KBM-7 (cell line): Measurements from ENCODE around the gene C16orf90.
"Not testable (repeated sequence)": the region's sequence is repeated elsewhere in the genome, so short reads cannot be mapped to it uniquely, and the experiment has no call there.

Source experiments
- DNase-seq: peaks from one replicate; pipeline ENCODE4 v3.0.0-alpha.2; 2015
- in situ Hi-C: fragments of 300-500 bp; cut with MboI; formaldehyde crosslinking; loops from 2 replicates; pipeline ENCODE4 v1.14.3; 2020; ENCODE audit warnings: low sequenced_read_pairs, low pct_unique_long_range_greater_than_20kb, mixed read lengths

Gene C16orf90

DNA sequence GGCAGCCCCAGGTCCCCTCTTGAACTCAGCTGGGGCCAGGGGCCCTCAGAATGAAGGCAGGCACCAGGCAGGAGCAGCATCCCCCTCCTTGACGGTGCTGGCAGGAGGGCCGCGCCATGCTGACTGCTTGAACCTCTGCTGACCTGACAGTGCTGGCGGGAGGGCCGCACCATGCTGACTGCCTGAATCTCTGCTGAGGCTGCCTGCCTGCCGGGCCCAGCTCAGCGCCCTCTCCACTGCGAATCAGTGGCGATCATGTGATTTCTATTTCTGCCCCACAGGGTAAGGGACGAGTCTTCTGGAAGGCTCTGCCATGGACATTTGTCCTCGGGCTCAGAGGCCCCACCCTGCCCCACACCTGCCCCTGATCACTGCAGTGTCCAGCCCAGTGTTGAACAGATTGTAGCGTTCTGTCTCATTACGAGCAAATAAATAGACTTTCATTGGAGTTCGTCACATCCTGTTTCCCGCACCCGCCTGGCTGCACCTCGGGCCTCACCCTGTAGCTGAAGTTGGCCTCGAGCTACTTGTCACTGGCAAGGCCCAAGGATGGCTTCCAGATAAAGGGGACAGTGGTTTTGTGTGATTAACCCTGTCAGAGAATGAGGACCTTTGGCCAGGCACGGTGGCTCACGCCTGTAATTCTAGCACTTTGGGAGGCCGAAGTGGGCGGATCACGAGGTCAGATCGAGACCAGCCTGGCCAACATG, 8.6 kb downstream of the C16orf90 start:
- in situ Hi-C loops: no loop called here
- no peak for DNase-seq

GRCh38 chr16:3485821-3486505, 9.3 kb downstream of the C16orf90 start:
- no peak for DNase-seq
- in situ Hi-C loops: no loop called here

GRCh38 chr16:3485097-3485745, 10.1 kb downstream of the C16orf90 start:
- in situ Hi-C loops: no loop called here

DNA sequence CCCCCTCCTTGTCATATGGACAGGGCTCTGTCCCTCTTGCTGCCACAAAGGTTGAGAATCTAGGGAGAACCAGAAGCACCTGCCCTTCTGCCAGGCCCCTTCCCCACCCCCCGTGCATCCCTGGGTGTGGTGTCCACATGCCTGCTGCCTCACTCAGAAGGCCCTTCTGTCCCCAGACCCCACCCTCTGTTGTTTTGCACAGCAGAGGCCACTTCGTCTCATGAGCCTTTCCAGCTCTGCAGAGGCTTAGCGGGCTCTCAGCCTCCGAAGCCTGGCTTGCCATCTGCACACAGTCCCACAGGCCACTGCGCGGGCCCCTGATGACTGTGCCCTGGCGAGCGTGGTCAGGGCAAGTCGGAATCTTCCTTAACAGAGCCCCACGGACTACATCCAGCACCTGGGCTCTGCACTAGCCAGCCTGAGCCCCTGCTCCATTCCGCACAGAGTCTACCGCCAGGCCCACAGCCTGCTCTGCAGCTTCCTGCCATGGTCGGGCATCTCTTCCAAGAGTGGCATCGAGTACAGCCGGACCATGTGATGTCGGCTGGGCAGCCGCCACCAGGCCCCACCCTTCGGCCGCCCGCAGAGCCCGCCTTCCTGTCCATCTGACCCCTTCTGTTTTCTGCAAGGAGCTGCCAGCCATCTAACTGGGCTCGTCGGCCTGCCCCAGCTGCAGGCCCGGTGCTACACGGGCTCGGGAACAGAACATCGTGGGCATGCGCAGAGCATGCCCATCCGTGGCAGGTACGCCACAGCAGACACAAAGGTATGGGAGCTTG, 10.8 kb downstream of the C16orf90 start:
- in situ Hi-C loops: no loop called here
- DNase-seq: no peak

More at GRCh38 chr16:3485097-3485745, 10.1 kb downstream of the C16orf90 start:
- no peak for DNase-seq

GRCh38 chr16:3482659-3483241, 12.5 kb downstream of the C16orf90 start:
- in situ Hi-C loops: no loop called here
- no peak for DNase-seq

DNA sequence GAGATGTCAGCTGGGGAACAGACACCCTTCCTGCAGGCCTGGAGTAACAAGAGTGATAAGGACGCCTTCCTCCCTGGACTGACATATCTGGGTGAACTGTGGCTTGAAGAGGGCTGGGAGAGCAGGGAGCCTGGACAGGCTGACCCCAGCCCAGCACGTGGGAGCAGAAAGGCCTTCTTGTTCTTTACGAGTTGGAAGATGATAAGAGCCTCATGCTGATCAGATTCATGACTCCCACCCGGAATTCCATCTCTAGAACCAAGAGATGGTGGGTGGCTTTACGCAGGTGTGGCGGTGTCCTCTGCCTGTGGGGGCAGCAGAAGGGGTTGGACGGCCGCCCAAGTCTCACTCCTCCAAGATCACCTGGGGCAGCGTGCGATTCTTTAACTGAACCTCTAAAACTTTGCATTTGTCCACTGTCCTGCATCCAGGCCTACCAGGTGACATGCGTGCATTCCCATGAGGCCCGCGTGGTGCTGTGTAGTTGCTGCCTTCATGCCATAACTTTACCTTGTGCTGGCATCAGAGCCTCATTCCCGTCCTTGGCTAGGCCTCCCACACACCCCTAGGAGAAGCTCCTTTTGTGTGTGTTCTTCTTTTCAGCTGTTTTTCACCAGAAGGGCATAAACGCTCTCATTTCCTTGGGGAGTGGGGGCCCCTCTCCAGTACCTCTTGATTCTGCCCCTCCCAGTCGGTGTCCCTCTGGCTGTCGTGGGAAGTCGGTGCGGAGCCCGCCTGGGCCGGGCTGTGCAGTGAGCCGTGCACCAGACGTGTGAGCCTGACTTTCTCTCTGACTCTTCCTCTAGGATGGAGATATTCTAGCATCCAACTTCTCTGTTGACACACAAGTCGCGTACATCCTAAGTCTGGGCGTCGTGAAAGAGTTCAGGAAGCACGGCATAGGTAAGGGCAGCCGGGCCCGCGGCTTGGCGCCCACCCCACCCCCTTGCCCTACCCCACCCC, 13.3 kb downstream of the C16orf90 start:
- in situ Hi-C loops: no loop called here
- no peak for DNase-seq

GRCh38 chr16:3480901-3481695, 14.2 kb downstream of the C16orf90 start:
- no peak for DNase-seq

DNA sequence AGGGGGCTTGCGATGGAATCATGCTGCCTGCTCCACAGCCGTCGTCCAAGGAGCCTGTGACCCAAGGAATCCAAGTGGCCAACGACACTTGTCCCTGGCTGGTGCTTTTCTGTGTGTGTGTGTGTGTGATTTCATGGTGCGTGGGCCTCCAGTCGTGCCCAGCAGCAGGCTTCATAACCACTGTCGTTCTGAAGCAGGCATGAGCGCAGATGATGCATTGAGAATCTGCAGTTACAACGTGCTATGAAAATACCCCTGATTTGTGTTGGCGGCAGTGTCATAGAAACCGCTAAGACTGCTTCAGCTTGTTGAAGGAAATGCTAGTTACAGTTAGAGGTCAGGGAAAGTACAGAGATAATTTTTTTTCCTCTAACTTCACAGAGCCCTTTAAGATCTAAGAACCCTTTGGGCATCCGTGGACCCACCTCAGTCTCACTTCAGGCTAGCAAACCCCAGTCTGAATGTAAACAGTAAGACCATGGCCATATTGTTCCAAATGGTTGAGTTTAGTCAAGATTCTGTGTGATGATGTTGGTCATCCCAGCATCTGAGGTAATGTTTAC, 15.6 kb downstream of the C16orf90 start:
- in situ Hi-C loops: no loop called here
- no peak for DNase-seq

More at GRCh38 chr16:3480901-3481695, 14.2 kb downstream of the C16orf90 start:
- in situ Hi-C loops: no loop called here

- no peak for DNase-seq
- in situ Hi-C loops: no loop called here
Observed at GRCh38 chr16:3478242-3478925, 16.9 kb downstream of the C16orf90 start.

DNA sequence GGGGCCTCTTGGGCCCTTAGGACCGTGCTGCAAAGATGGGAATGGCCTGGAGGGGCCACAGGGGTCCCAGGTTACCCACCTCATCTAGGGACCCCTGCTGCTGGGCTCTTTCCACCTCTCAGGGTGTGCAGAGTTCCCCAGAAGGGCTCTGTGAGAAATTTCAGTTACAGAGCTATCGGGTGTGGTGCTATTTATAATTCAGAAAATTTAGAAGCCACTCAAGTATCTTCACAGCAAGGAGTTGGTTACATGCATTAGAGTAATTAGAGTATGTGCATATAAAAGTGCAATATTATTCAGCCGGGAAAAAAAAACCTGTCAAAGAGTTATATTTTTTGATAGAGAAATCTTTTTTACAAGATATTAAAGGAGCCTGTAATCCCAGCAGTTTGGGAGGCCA, 18.9 kb downstream of the C16orf90 start:
- in situ Hi-C loops: no loop called here
- no peak for DNase-seq

GRCh38 chr16:3475604-3476375, 19.5 kb downstream of the C16orf90 start:
- DNase-seq: no peak
- in situ Hi-C loops: no loop called here

DNA sequence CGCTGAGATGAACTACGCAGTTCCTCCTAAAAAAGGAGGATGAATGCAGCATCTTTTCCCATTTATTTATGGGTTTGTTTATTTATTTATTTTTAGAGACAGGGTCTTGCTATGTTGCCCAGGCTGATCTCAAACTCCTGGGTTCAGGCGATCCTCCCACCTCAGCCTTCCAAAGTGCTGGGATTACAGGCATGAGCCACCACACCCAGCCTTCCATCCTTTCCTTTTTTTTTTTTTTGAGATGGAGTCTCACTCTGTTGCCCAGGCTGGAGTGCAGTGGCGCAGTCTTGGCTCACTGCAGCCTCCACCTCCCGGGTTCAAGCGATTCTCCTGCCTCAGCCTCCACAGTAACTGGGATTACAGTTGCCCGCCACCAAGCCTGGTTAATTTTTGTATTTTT, 20.4 kb downstream of the C16orf90 start:
- DNase-seq, in situ Hi-C loops: not testable (repeated sequence)

- in situ Hi-C loops: no loop called here
- no peak for DNase-seq
Observed at GRCh38 chr16:3474136-3474779, 21.0 kb downstream of the C16orf90 start.

- in situ Hi-C loops, DNase-seq: not testable (repeated sequence)
Observed at GRCh38 chr16:3473596-3473943, 21.7 kb downstream of the C16orf90 start.

DNA sequence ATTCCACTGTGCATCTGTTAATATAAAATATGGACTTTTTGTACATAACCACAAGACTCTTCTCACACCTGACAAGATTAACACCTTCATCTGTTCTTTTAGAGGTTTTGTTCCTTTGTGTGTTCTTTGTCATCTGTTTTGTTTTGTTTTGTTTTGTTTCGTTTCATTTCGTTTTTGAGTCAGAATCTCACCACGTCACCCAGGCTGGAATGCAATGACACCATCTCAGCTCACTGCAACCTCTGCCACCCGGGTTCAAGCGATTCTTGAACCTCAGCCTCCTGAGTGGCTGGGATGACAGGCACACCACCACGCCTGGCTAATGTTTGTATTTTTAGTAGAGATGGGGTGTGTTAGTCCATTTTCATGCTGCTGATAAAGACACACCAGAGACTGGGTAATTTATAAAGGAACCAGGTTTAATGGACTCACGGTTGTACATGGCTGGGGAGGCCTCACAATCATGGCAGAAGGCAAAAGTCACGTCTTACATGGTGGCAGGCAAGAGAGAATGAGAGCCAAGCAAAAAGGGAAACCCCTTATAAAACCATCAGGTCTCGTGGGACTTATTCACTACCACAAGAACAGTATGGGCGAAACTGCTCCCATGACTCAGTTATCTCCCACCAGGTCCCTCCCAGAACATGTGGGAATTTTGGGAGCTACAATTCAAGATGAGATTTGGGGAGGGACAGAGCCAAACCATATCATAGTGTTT, 22.3 kb downstream of the C16orf90 start:
- no peak for DNase-seq
- in situ Hi-C loops: no loop called here
